ENCODE data around the gene GCH1.
"Not testable (repeated sequence)": the region's sequence is repeated elsewhere in the genome, so short reads cannot be mapped to it uniquely, and the experiment has no call there.

The GCH1 gene

GRCh38 chr14:54816450-54816849 lies 86.2 kb downstream of the GCH1 start:
- no peak for DNase-seq

- DNase-seq: no peak
Observed at GRCh38 chr14:54815515-54815914, 87.1 kb downstream of the GCH1 start.

- DNase-seq: no peak
Observed at GRCh38 chr14:54815016-54815415, 87.6 kb downstream of the GCH1 start.

- DNase-seq: no peak
Observed at GRCh38 chr14:54814076-54814475, 88.5 kb downstream of the GCH1 start.

GRCh38 chr14:54813081-54813480 lies 89.5 kb downstream of the GCH1 start:
- DNase-seq: no peak

GRCh38 chr14:54812617-54813016 lies 90.0 kb downstream of the GCH1 start:
- no peak for DNase-seq

GRCh38 chr14:54809767-54810166 lies 92.9 kb downstream of the GCH1 start:
- DNase-seq: no peak

- no peak for DNase-seq
Observed at GRCh38 chr14:54808326-54809161, 94.1 kb downstream of the GCH1 start.

- no peak for DNase-seq
Observed at GRCh38 chr14:54807881-54808280, 94.7 kb downstream of the GCH1 start.

GRCh38 chr14:54807428-54807827 lies 95.2 kb downstream of the GCH1 start:
- no peak for DNase-seq

- DNase-seq: no peak
Observed at GRCh38 chr14:54806616-54807015, 96.0 kb downstream of the GCH1 start.

- peak; percentile 39 for DNase-seq
Observed at GRCh38 chr14:54805445-54806322, 96.9 kb downstream of the GCH1 start.

- no peak for DNase-seq
Observed at GRCh38 chr14:54805070-54805444, 97.6 kb downstream of the GCH1 start.

GRCh38 chr14:54804538-54805041 lies 98.0 kb downstream of the GCH1 start:
- no peak for DNase-seq

- DNase-seq: no peak
Observed at GRCh38 chr14:54803926-54804537, 98.6 kb downstream of the GCH1 start.

- DNase-seq: no peak
Observed at GRCh38 chr14:54803396-54803795, 99.2 kb downstream of the GCH1 start.

GRCh38 chr14:54801482-54801881 lies 101.1 kb downstream of the GCH1 start:
- not testable (repeated sequence) for DNase-seq

GRCh38 chr14:54798465-54799124 lies 104.0 kb downstream of the GCH1 start:
- DNase-seq: no peak

- DNase-seq: no peak
Observed at GRCh38 chr14:54797986-54798385, 104.6 kb downstream of the GCH1 start.

GRCh38 chr14:54797556-54797955 lies 105.1 kb downstream of the GCH1 start:
- DNase-seq: no peak

GRCh38 chr14:54796961-54797360 lies 105.7 kb downstream of the GCH1 start:
- no peak for DNase-seq

- DNase-seq: no peak
Observed at GRCh38 chr14:54794796-54795195, 107.8 kb downstream of the GCH1 start.

- no peak for DNase-seq
Observed at GRCh38 chr14:54794159-54794558, 108.5 kb downstream of the GCH1 start.

Data from NCI-H510A (cell line).